Activated naive CD4-positive, alpha-beta T cell treated with anti-CD3 and anti-CD28 coated beads for 36 hours (primary cell): ENCODE measurements around the gene FGF22. TPM values are rescaled to one million over a fixed set of nuclear protein-coding genes. Genes with fewer than 3 reads are reported as not detected.
"Not testable (repeated sequence)": the region's sequence is repeated elsewhere in the genome, so short reads cannot be mapped to it uniquely, and the experiment has no call there.

Source experiments
- CTCF ChIA-PET: fragments of 350-600 bp; sonication (Branson Sonifier 250); formaldehyde crosslinking; loops from one replicate; lab custom pipeline; 2021; ENCODE audit warnings: antibody characterized with exemption; lab: Charles Lee
- DNase-seq: peaks from one replicate; pipeline ENCODE4 v3.0.0-alpha.2; 2020
- H3K27ac Mint-ChIP-seq: one replicate; pipeline ENCODE4 v1.8.0; 2021; ENCODE audit warnings: mild to moderate bottlenecking, mixed read lengths
- H3K27me3 Mint-ChIP-seq: one replicate; pipeline ENCODE4 v1.8.0; 2021; ENCODE audit warnings: low read depth, mixed read lengths
- H3K36me3 Mint-ChIP-seq: one replicate; pipeline ENCODE4 v1.8.0; 2021; ENCODE audit warnings: low read depth, mixed read lengths
- H3K4me1 Mint-ChIP-seq: one replicate; pipeline ENCODE4 v1.8.0; 2021; ENCODE audit warnings: low read depth, mixed read lengths
- H3K4me3 Mint-ChIP-seq: one replicate; pipeline ENCODE4 v1.8.0; 2021; ENCODE audit warnings: mild to moderate bottlenecking, moderate library complexity, mixed read lengths
- H3K9me3 Mint-ChIP-seq: one replicate; pipeline ENCODE4 v1.8.0; 2021; ENCODE audit warnings: mixed read lengths
- intact Hi-C: fragments of 100-400 bp; cut with micrococcal nuclease; formaldehyde crosslinking; loops from one replicate; pipeline ENCODE4 v1.15.1; 2023
- total RNA-seq, 2 experiments: library from RNA; stranded (reverse); gene quantifications; one replicate each; pipeline ENCODE4 v1.2.3, GENCODE V29; 2021

Gene FGF22
- total RNA-seq, 2 experiments from 2014 or later, result not detected

DNA sequence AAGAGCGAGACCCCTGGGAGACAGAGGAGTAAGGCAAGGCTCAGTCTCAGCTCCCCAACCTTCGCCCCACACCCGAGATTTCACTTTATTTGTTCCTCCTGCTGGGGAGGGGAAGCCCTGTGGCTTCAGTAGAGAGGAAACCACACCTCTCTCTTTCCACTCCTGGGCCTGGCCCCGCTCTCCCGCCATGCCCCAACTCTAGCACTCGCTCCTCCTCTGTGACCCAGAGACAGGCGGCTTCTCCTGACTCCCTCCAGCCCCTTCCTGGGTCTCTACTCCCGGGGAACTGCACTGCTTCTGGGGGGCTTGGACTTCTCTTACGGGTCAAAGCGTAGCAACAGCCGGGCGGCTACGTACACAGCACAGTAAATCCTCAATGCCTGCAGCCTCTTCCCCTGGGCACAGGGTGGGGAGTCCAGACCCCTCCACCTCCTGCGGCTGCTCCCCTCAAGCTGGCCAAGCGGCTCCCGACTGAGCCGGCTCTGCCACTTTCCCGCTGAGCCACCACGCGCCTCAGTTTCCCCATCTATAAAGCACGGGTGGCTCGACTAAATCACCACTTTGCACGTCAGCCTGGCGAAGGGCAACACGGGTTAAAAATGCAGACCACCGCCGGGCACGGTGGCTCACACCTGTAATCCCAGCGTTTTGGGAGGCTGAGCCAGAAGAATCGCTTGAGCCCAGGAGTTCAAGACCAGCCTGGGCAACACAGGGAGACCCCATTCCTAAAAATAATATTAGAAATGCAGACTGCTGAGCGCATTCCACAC is 21.9 kb downstream of the FGF22 start:
- CTCF ChIA-PET, result interaction anchor here (1.2 kb wide), 1 partner anchor 78 kb away, joined by 3 read pairs; no protein-coding TSS in a partner anchor
- Mint-ChIP-seq H3K27me3 (no peaks in the 10 kb centered on the region), H3K36me3 (peaks cover 23% of the 10 kb centered on the region), H3K4me3 (peak overlapping the region; percentile 99), H3K9me3 (no peaks in the 10 kb centered on the region), H3K4me1 (peaks cover 47% of the 10 kb centered on the region), H3K27ac (peak overlapping the region; percentile 98)
- intact Hi-C loops, result loop anchor here (1.0 to 5.0 kb wide), 8 partner anchors 28 to 746 kb away; partner anchors contain the start of genes CDC34, CIRBP, DAZAP1 and POLRMT
- DNase-seq, result peak; percentile 82

DNA sequence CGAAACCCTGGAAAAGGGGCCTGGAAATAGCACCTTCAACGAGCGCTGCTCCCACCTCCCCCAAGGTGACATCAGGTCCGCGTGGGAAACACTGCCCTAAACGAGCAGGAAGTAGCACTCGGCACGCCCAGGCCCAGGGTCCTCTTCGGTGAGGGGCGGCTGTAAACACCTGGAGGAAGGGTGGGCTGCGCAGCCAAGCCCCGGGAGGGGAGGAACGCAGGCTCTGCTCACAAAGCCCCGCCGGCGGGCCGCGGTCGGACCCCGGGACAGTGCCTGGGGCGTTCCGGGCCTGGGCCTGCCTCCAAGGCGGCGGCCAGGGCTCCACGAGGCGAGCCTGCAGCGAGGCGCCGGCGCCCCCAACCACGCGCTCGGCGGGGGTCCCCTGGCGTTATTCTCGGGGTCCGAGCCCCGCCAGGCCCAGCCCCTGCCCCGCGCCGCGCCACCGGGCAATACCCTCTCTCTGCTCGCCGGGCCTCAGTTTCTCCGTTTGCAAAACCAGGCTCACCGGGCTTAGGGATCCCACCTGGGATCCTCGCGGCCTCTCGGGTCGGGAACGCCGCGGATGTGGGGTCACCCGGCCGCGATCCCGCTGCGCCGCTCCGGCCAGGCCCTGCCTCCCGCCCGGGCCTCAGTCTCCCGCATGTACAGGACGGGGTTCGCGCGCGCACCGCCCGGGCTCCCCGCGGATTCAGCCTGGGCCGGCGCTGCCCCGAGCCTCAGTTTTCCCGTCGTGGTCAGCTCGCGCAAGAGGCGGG is 22.7 kb downstream of the FGF22 start:
- intact Hi-C loops, result loop anchor here (5.0 kb wide), 5 partner anchors 130 to 745 kb away; partner anchors contain the start of genes CDC34, CIRBP, DAZAP1 and RNU6-2
- CTCF ChIA-PET, result no interaction called here
- Mint-ChIP-seq H3K36me3 (peaks cover 23% of the 10 kb centered on the region), H3K4me3 (peak overlapping the region; percentile 99), H3K4me1 (peaks cover 42% of the 10 kb centered on the region), H3K27ac (peak overlapping the region; percentile 98), H3K9me3 (no peaks in the 10 kb centered on the region), H3K27me3 (no peaks in the 10 kb centered on the region)
- peak; percentile 81 for DNase-seq

DNA sequence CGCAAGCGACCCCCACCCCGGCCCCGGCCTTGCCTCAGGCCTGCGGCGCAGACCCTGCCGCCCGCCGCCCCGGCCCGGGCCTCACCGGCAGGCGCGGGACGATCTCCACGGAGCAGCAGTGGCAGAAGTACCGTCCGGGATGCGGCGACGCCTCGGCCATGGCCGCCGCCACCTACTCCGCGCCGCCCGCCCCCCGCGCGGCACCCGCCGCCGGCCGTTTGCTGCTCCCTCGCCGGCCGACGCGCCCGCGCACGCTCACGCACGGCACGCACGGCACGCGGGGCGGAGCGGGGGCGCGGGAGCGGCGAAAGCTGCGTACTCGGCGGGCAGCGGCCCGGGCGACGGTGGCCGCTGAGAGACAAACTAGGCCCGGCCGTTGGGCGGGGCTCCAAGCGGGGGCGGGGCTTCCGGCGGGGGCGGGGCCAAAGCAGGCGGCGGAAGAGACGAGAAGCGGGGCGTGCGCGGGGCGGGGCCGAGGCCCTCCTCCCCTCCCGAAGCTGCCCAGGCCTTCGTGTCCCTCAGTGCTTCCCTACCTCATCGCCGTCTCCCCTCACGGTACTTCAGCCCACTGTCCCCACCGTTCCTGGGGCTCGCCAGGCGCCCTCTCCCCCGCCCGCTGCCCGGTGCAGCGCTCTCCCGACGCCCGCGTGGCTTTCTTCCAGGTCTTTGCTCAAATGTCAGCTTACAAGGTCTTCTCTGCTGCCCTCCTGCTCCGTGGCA is 23.4 kb downstream of the FGF22 start, which contains the start of gene RNF126:
Gene RNF126 (minus strand): TSS at position 253 of the 720 bp plus-strand sequence. CDS start 93 bp downstream, at position 160.
- CTCF ChIA-PET, result interaction anchor here (1.0 to 1.2 kb wide), 2 partner anchors 14 to 71 kb away, joined by 3 to 8 read pairs; no protein-coding TSS in a partner anchor
- DNase-seq, result peak; percentile 95
- Mint-ChIP-seq H3K4me3 (peak within 1 kb of the TSS; percentile 99), H3K9me3 (no peaks in the 10 kb centered on the region), H3K27ac (peak within 1 kb of the TSS; percentile 98), H3K27me3 (no peaks in the 10 kb centered on the region), H3K36me3 (peaks cover 23% of the 10 kb centered on the region), H3K4me1 (peaks cover 40% of the 10 kb centered on the region)
- intact Hi-C loops, result loop anchor here (1.0 to 5.0 kb wide), 7 partner anchors 17 to 744 kb away; partner anchors contain the start of genes BSG, CDC34, CIRBP and DAZAP1

DNA sequence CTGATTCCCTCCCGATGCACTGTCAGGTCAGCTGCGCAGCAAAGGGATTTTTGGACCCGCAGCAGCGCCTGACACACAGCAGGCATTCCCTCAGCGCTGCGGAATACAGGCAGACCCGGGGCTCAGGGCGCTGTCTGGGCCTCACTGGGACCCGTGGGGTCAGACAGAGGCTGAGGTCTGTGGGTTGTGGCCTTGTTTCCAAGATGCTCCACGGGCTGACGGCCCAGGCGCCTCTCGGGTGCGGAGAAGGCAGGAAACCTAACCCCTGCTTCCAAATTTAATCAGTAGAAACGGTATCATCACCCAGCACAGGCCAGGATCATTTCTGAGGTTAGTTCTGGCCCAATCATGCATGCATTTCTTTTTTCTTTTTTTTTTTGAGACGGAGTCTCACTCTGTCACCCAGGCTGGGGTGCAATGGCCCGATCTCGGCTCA is 24.0 kb downstream of the FGF22 start:
- H3K27me3 Mint-ChIP-seq, result no peaks in the 10 kb centered on the region
- DNase-seq, result no peak
- H3K36me3 Mint-ChIP-seq, result peaks cover 22% of the 10 kb centered on the region
- intact Hi-C loops, result loop anchor here (1.0 to 5.0 kb wide), 7 partner anchors 17 to 744 kb away; partner anchors contain the start of genes BSG, CDC34, CIRBP and DAZAP1
- no peaks in the 10 kb centered on the region for H3K9me3 Mint-ChIP-seq
- H3K4me3 Mint-ChIP-seq, result peak overlapping the region; percentile 80
- H3K4me1 Mint-ChIP-seq, result peaks cover 35% of the 10 kb centered on the region
- H3K27ac Mint-ChIP-seq, result peak overlapping the region; percentile 85
- CTCF ChIA-PET, result interaction anchor here (1.0 to 1.2 kb wide), 2 partner anchors 14 to 70 kb away, joined by 3 to 8 read pairs; no protein-coding TSS in a partner anchor

DNA sequence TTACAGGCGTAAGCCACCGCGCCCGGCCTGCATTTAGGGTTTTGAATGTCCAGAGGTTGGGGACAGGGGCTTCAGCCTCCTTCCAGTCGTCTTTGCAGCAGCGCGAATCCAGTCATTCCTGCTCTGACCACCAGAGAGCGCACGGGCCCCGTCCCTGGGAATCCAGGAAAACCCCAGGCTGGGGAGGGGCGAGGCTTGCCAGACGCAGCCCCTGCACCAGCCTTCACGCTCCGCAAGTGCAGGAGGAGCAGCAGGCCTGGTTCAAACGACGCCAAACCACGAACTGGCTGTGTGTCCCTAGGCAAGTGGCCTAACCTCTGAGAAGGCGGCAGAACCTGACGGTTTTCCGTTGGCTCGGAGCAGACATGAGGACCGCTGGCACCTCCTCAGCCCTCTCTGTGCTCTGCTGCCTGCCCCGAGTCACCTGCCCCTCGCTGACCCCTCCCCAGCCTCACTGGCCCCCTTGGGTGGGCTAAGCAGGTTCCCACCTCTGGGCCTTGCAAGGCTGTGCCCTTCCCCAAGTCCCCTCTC is 25.3 kb downstream of the FGF22 start:
- Mint-ChIP-seq H3K27ac (no peak overlapping the region), H3K4me3 (peak overlapping the region; percentile 80), H3K9me3 (no peaks in the 10 kb centered on the region), H3K36me3 (peaks cover 17% of the 10 kb centered on the region), H3K27me3 (no peaks in the 10 kb centered on the region), H3K4me1 (peaks cover 25% of the 10 kb centered on the region)
- DNase-seq, result peak; percentile 87
- intact Hi-C loops, result loop anchor here (1.0 to 5.0 kb wide), 6 partner anchors 69 to 742 kb away; partner anchors contain the start of genes CDC34, CIRBP, DAZAP1 and RNU6-2
- CTCF ChIA-PET, result interaction anchor here (0.6 to 0.8 kb wide), 2 partner anchors 81 to 93 kb away, joined by 3 read pairs; no protein-coding TSS in a partner anchor

DNA sequence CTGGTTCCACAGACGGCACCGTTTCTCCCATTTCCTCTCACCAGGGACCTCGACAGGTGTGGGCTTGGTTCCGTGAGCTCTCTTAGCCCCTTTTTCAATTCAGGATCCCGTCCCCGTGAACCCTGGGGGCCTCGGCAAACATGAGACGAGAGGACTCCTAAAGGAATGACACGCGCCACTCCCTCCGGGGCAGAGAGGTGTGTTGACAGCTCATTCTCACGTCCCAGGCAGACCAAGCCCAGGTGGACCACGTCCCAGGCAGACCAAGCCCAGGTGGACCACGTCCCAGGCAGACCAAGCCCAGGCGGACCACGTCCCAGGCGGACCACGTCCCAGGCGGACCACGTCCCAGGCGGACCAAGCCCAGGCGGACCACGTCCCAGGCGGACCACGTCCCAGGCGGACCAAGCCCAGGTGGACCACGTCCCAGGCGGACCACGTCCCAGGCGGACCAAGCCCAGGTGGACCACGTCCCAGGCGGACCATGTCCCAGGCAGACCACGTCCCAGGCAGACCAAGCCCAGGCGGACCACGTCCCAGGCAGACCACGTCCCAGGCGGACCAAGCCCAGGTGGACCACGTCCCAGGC is 27.4 kb downstream of the FGF22 start:
- H3K4me1 Mint-ChIP-seq, result peaks cover 15% of the 10 kb centered on the region
- H3K9me3 Mint-ChIP-seq, DNase-seq, H3K4me3 Mint-ChIP-seq, intact Hi-C loops, H3K27ac Mint-ChIP-seq, H3K36me3 Mint-ChIP-seq, H3K27me3 Mint-ChIP-seq: not testable (repeated sequence)
- CTCF ChIA-PET, result interaction anchor here (1.0 kb wide), 1 partner anchor 66 kb away, joined by 4 read pairs; no protein-coding TSS in a partner anchor

DNA sequence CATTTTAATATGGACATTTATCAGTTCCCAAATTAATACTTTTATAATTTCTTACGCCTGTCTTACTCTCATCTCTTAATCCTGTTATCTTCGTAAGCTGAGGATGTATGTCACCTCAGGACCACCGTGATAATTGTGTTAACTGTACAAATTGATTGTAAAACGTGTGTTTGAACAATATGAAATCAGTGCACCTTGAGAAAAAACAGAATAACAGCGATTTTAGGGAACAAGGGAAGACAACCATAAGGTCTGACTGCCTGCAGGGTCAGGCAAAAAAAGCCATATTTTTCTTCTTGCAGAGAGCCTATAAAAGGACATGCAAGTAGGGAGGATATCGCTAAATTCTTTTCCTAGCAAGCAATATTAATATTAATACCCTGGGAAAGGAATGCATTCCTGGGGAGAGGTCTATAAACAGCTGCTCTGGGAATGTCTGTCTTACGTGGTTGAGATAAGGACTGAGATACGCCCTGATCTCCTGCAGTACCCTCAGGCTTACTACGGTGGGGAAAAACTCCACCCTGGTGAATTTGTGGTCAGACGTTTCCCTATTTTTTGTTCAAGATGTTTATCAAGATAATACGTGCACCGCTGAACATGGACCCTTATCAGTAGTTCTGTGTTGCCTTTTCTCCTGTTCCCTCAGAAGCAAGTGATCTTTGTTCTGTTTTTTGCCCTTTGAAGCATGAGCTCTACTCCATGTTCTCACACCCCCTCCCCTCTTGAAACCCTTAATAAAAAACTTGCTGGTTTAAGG is 29.2 kb downstream of the FGF22 start:
- DNase-seq, intact Hi-C loops, H3K4me3 Mint-ChIP-seq, H3K36me3 Mint-ChIP-seq, H3K27me3 Mint-ChIP-seq, H3K27ac Mint-ChIP-seq, H3K4me1 Mint-ChIP-seq, H3K9me3 Mint-ChIP-seq: not testable (repeated sequence)
- CTCF ChIA-PET, result interaction anchor here (0.6 to 1.0 kb wide), 2 partner anchors 102 to 104 kb away, joined by 3 read pairs; no protein-coding TSS in a partner anchor

DNA sequence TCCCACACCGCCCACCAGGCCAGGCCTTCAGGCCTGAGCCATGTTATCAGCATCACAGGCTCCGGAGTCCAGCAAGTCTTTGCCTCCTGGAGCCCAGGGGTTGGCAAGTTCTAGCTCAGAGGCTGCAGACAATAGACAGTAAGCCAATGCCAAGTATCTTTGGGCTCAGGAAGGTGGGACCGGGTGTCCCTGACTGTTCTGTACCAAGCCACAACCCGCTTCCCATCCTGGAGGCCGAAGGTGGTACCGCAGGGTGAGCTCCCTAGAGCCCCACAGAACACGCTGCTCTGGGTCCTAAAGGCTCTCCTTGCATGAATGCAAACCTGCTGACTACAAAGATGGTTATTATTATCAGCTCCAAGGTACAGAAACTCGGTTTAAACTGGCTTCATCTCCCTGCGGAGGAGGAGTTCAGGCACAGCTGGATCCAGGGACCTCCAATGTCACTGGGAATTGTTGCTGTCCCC is 31.0 kb downstream of the FGF22 start:
- H3K36me3 Mint-ChIP-seq, result no peaks in the 10 kb centered on the region
- no peak for DNase-seq
- H3K27ac Mint-ChIP-seq, result no peak overlapping the region
- CTCF ChIA-PET, result interaction anchor here (2.1 kb wide), 1 partner anchor 63 kb away, joined by 7 read pairs; no protein-coding TSS in a partner anchor
- H3K9me3 Mint-ChIP-seq, result no peaks in the 10 kb centered on the region
- H3K27me3 Mint-ChIP-seq, result peaks cover 13% of the 10 kb centered on the region
- H3K4me1 Mint-ChIP-seq, result peaks cover 3% of the 10 kb centered on the region
- no peak overlapping the region for H3K4me3 Mint-ChIP-seq
- intact Hi-C loops, result no loop called here

DNA sequence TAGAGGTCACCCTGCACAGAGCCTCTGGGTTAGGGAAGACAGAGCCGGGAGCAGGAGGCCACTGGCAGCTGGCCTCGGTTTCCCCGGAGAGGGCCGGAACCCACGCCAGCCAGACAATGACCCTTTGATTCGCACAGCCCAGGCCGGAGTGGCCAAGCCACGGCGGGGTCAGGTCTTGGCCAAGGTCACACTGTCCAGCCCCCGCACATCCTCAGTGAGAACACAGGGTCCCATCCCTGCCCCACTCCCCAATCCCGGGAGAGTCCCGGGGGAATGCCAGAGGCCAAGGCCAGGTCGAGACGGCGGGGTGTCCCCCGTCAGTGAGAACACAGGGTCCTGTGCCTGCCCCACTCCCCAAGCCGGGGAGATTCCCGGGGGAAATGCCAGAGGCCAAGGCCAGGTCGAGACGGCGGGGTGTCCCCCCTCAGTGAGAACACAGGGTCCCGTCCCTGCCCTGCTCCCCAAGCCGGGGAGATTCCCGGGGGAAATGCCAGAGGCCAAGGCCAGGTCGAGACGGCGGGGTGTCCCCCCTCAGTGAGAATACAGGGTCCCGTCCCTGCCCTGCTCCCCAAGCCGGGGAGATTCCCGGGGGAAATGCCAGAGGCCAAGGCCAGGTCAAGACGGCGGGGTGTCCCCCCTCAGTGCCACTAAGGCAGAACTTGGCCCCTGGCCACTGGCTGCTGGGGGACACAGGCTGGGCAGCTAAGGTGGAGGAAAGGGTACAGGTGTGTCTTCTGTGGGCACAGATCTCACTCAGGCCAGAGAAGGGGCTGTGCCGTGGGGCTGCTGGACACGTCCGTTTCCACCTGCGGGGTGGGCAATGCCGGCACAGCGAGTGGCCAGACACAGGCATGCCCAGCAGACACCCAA is 34.8 kb downstream of the FGF22 start:
- no peak overlapping the region for H3K4me3 Mint-ChIP-seq
- H3K27me3 Mint-ChIP-seq, result peaks cover 16% of the 10 kb centered on the region
- CTCF ChIA-PET, result no interaction called here
- intact Hi-C loops, result no loop called here
- no peak for DNase-seq
- H3K9me3 Mint-ChIP-seq, result no peaks in the 10 kb centered on the region
- no peaks in the 10 kb centered on the region for H3K36me3 Mint-ChIP-seq
- peaks cover 11% of the 10 kb centered on the region for H3K4me1 Mint-ChIP-seq
- H3K27ac Mint-ChIP-seq, result no peak overlapping the region

DNA sequence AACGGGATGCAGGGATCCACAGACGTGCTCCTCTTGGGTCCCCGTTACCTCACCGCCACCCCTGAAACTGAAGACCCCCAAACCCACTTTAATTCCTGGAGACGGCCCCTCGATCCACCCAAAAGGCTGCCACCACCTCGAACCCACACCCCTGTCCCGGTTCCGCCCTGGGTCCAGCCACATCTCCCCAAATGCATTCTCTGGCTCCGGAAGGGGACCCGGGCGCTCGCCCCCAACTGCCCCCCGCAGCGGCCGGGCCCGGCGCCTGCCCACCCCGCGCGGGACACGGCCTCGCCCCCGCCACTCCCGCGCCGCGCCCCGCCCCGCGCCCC is 36.3 kb downstream of the FGF22 start:
- H3K4me3 Mint-ChIP-seq, result no peak overlapping the region
- H3K27me3 Mint-ChIP-seq, result peaks cover 16% of the 10 kb centered on the region
- CTCF ChIA-PET, result no interaction called here

More for the DNA sequence above, 36.3 kb downstream of the FGF22 start:
- no peaks in the 10 kb centered on the region for H3K36me3 Mint-ChIP-seq
- no peak overlapping the region for H3K27ac Mint-ChIP-seq
- no peak for DNase-seq
- intact Hi-C loops, result no loop called here
- H3K4me1 Mint-ChIP-seq, result peaks cover 13% of the 10 kb centered on the region
- H3K9me3 Mint-ChIP-seq, result no peaks in the 10 kb centered on the region
